HEK293 (cell line): ENCODE results near the gene ZFAND2B.
A peak's percentile ranks its signal among the peaks of the same experiment; 100 is the strongest.

Experiments used
- GLIS1 ChIP-seq: fragments of 450-650 bp; formaldehyde crosslinking; IDR thresholded peaks from 2 replicates; pipeline ENCODE4 v1.5.1; 2016; ENCODE audit warnings: missing biosample characterization, missing genetic modification characterization
- PRDM10 ChIP-seq: fragments of 450-650 bp; formaldehyde crosslinking; IDR thresholded peaks from 2 replicates; pipeline ENCODE4 v1.5.1; 2016; ENCODE audit warnings: missing biosample characterization, missing genetic modification characterization
- PRDM2 ChIP-seq: fragments of 450-650 bp; formaldehyde crosslinking; IDR thresholded peaks from 2 replicates; pipeline ENCODE4 v1.5.1; 2016; ENCODE audit warnings: missing biosample characterization, missing genetic modification characterization, borderline replicate concordance
- SP3 ChIP-seq: fragments of 450-650 bp; formaldehyde crosslinking; IDR thresholded peaks from 2 replicates; pipeline ENCODE4 v1.5.1; 2016; ENCODE audit warnings: missing biosample characterization, missing genetic modification characterization
- ZBTB1 ChIP-seq: fragments of 450-650 bp; formaldehyde crosslinking; IDR thresholded peaks from 2 replicates; pipeline ENCODE4 v1.5.1; 2016; ENCODE audit warnings: missing biosample characterization, missing genetic modification characterization
- ZBTB20 ChIP-seq: fragments of 450-650 bp; formaldehyde crosslinking; IDR thresholded peaks from 2 replicates; pipeline ENCODE4 v1.5.1; 2016; ENCODE audit warnings: missing biosample characterization, missing genetic modification characterization
- ZNF2 ChIP-seq: fragments of 450-650 bp; formaldehyde crosslinking; IDR thresholded peaks from 2 replicates; pipeline ENCODE4 v1.5.1; 2016; ENCODE audit warnings: missing biosample characterization, missing genetic modification characterization
- ZNF24 ChIP-seq: fragments of 450-650 bp; formaldehyde crosslinking; IDR thresholded peaks from 2 replicates; pipeline ENCODE4 v1.5.1; 2016; ENCODE audit warnings: missing biosample characterization, missing genetic modification characterization
- ZNF335 ChIP-seq: fragments of 450-650 bp; formaldehyde crosslinking; conservative IDR thresholded peaks from 2 replicates; pipeline ENCODE4 v1.5.1; 2016; ENCODE audit warnings: missing biosample characterization, missing genetic modification characterization
- ZNF433 ChIP-seq: fragments of 450-650 bp; formaldehyde crosslinking; IDR thresholded peaks from 2 replicates; pipeline ENCODE4 v1.5.1; 2016; ENCODE audit warnings: missing biosample characterization, missing genetic modification characterization, low read depth
- ZNF473 ChIP-seq: fragments of 450-650 bp; formaldehyde crosslinking; IDR thresholded peaks from 2 replicates; pipeline ENCODE4 v1.5.1; 2017; ENCODE audit warnings: missing biosample characterization, missing genetic modification characterization
- ZNF561 ChIP-seq: fragments of 450-650 bp; IDR thresholded peaks from 2 replicates; pipeline ENCODE4 v1.5.1; 2018; ENCODE audit warnings: missing biosample characterization, missing genetic modification characterization, borderline replicate concordance
- ZNF585B ChIP-seq: fragments of 450-650 bp; formaldehyde crosslinking; IDR thresholded peaks from 2 replicates; pipeline ENCODE4 v1.5.1; 2016; ENCODE audit warnings: missing biosample characterization, missing genetic modification characterization
- ZNF610 ChIP-seq: fragments of 450-650 bp; formaldehyde crosslinking; IDR thresholded peaks from 2 replicates; pipeline ENCODE4 v1.5.1; 2016; ENCODE audit warnings: missing biosample characterization, missing genetic modification characterization, borderline replicate concordance
- ZNF654 ChIP-seq: fragments of 450-650 bp; formaldehyde crosslinking; IDR thresholded peaks from 2 replicates; pipeline ENCODE4 v1.5.1; 2016; ENCODE audit warnings: low read depth, missing biosample characterization, missing genetic modification characterization
- ZNF692 ChIP-seq: fragments of 450-650 bp; formaldehyde crosslinking; IDR thresholded peaks from 2 replicates; pipeline ENCODE4 v1.5.1; 2016; ENCODE audit warnings: missing biosample characterization, missing genetic modification characterization
- ZNF704 ChIP-seq: fragments of 450-650 bp; formaldehyde crosslinking; IDR thresholded peaks from 2 replicates; pipeline ENCODE4 v1.5.1; 2016; ENCODE audit warnings: missing biosample characterization, missing genetic modification characterization
- ZNF76 ChIP-seq: fragments of 450-650 bp; formaldehyde crosslinking; IDR thresholded peaks from 2 replicates; pipeline ENCODE4; 2016; ENCODE audit warnings: low read depth, missing biosample characterization, missing genetic modification characterization, borderline replicate concordance
- TF ChIP-seq, protein P1 (sequence below): fragments of 450-650 bp; formaldehyde crosslinking; IDR thresholded peaks from 2 replicates; pipeline ENCODE4 v1.5.1; 2017; ENCODE audit warnings: missing biosample characterization, missing genetic modification characterization
- TF ChIP-seq, protein P2 (sequence below): fragments of 450-650 bp; formaldehyde crosslinking; IDR thresholded peaks from 2 replicates; pipeline ENCODE4 v1.5.1; 2016; ENCODE audit warnings: missing biosample characterization, missing genetic modification characterization
- TF ChIP-seq, protein P3 (sequence below): fragments of 450-650 bp; formaldehyde crosslinking; IDR thresholded peaks from 2 replicates; pipeline ENCODE4 v1.5.1; 2016; ENCODE audit warnings: missing biosample characterization, missing genetic modification characterization, borderline replicate concordance

ZFAND2B gene

DNA sequence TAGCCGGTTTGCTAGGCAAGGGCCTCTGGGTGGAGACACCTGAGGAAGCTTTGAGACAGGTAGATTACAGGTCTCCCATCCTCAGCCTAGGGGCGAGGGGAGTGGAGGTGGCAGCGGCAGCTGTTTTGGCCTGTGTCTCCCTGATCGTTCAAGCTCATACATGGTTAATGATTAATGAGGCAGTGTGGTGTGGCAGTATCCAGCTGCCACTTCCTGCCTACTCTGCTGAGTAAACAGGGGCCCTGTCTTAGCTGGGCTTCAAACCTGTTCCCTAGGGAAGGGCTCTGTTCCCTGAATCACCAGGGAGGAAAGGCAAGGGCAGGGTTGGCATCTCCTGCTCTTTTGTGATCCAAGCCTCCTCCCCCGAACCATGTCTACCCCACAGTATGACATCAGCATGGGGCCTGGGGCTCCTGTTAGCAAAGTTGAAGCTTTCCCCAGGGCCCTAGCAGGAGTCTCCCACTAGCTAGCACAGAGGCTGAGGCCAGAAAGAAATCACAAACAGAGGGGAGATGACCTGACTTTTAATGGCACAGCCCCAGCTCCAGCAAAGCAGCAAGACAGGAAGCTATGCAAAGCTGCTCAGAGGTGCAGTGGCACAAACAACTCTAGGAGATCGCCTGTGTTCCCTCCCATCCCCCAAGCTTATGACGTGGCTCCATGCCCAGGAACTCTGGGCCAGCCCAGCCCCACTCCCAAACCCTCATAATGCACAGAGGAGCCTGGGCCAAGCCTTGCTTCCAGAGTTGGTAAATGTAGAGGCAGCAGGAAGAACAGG is 42.8 kb downstream of the ZFAND2B start (continued):
- TF ChIP-seq ZNF433 (tag by site-specific recombination) (no peak), ZNF335 (tag by site-specific recombination) (peak; percentile 64), PRDM10 (tag by site-specific recombination) (peak; percentile 88), ZNF473 (tag by site-specific recombination) (no peak), ZNF24 (0 out of 2 replicates have a peak, but pooled peaks have one; percentile 79), ZNF76 (peak; percentile 38; the same call in 1 of the 2 replicates), ZBTB20 (tag by site-specific recombination) (peak; percentile 91), ZNF585B (no peak), ZBTB1 (tag by site-specific recombination) (no peak), GLIS1 (tag by site-specific recombination) (peak; percentile 27; the same call in 1 of the 2 replicates), ZNF561 (no peak), SP3 (tag by site-specific recombination) (peak; percentile 27; the same call in 1 of the 2 replicates), ZNF704 (tag by site-specific recombination) (no peak), ZNF610 (tag by site-specific recombination) (no peak), ZNF2 (0 out of 2 replicates have a peak, but pooled peaks have one; percentile 42), PRDM2 (tag by site-specific recombination) (no peak), ZNF654 (tag by site-specific recombination) (no peak), ZNF692 (peak; percentile 52; the same call in 1 of the 2 replicates)
- TF ChIP-seq, protein P1, sequence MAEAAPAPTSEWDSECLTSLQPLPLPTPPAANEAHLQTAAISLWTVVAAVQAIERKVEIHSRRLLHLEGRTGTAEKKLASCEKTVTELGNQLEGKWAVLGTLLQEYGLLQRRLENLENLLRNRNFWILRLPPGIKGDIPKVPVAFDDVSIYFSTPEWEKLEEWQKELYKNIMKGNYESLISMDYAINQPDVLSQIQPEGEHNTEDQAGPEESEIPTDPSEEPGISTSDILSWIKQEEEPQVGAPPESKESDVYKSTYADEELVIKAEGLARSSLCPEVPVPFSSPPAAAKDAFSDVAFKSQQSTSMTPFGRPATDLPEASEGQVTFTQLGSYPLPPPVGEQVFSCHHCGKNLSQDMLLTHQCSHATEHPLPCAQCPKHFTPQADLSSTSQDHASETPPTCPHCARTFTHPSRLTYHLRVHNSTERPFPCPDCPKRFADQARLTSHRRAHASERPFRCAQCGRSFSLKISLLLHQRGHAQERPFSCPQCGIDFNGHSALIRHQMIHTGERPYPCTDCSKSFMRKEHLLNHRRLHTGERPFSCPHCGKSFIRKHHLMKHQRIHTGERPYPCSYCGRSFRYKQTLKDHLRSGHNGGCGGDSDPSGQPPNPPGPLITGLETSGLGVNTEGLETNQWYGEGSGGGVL (tag by site-specific recombination) = no peak
- TF ChIP-seq, protein P2, sequence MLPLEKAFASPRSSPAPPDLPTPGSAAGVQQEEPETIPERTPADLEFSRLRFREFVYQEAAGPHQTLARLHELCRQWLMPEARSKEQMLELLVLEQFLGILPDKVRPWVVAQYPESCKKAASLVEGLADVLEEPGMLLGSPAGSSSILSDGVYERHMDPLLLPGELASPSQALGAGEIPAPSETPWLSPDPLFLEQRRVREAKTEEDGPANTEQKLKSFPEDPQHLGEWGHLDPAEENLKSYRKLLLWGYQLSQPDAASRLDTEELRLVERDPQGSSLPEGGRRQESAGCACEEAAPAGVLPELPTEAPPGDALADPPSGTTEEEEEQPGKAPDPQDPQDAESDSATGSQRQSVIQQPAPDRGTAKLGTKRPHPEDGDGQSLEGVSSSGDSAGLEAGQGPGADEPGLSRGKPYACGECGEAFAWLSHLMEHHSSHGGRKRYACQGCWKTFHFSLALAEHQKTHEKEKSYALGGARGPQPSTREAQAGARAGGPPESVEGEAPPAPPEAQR = no peak
- TF ChIP-seq, protein P3, sequence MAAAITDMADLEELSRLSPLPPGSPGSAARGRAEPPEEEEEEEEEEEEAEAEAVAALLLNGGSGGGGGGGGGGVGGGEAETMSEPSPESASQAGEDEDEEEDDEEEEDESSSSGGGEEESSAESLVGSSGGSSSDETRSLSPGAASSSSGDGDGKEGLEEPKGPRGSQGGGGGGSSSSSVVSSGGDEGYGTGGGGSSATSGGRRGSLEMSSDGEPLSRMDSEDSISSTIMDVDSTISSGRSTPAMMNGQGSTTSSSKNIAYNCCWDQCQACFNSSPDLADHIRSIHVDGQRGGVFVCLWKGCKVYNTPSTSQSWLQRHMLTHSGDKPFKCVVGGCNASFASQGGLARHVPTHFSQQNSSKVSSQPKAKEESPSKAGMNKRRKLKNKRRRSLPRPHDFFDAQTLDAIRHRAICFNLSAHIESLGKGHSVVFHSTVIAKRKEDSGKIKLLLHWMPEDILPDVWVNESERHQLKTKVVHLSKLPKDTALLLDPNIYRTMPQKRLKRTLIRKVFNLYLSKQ (tag by site-specific recombination) = no peak
